GM19438 (cell line): ENCODE results near the gene PRM2.
"Not testable (repeated sequence)": the region's sequence is repeated elsewhere in the genome, so short reads cannot be mapped to it uniquely, and the experiment has no call there.

Experiments used
- ATAC-seq: cut with Tn5 transposase; IDR thresholded peaks from one replicate; pipeline ENCODE4 v1.9.1; 2021; ENCODE audit warnings: low read depth; ENCODE audit not compliant: unreplicated experiment

PRM2 gene

GRCh38 chr16:11307639-11308492 is 31.6 kb upstream of the PRM2 start:
- no peak for ATAC-seq

DNA sequence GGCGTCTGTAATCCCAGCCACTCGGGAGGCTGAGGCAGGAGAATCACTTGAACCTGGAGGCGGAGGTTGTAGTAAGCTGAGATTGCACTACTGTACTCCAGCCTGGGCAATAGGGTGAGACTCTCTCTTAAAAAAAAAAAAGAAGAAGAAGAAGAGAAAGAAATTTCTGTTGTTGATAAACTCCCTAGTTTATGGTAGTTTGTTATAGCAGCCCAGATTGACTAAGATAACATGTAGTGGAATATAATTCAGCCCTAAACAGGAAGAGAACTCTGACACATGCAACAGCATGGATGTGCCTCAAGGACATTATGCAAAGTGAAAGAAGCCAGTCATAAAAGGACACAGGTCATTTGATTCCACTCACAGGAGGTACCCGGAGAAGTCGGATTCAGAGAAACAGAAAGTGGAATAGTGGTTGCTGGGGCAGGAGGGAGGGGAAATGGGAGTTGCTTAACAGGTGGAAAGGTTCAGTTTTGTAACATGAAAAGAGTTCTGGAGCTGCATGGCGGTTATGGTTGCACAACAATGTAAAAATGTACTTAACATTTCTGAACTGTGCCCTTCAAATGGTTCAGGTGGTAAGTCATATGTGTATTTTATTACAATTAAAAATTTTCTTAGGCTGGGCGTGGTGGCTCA is 30.8 kb upstream of the PRM2 start:
- no peak for ATAC-seq

DNA sequence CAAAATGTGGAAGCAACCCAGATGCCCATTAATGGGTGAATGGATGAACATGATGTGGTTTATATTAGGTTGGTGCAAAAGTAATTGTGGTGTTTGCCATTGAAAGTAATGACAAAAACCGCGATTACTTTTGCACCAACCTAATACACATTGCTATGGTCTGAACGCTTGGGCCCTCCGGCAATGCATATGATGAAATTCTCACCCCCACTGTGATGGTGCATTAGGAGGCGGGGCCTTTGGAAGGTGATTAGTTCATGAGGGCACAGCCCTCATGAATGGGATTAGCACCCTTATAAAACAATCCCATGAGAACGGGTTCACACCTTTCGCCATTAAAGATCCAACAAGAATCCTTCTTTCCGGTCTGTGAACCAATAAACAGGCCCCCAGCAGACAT is 30.1 kb upstream of the PRM2 start:
- no peak for ATAC-seq

GRCh38 chr16:11303405-11304138 is 27.3 kb upstream of the PRM2 start:
- no peak for ATAC-seq

GRCh38 chr16:11302977-11303376 is 26.7 kb upstream of the PRM2 start:
- no peak for ATAC-seq

DNA sequence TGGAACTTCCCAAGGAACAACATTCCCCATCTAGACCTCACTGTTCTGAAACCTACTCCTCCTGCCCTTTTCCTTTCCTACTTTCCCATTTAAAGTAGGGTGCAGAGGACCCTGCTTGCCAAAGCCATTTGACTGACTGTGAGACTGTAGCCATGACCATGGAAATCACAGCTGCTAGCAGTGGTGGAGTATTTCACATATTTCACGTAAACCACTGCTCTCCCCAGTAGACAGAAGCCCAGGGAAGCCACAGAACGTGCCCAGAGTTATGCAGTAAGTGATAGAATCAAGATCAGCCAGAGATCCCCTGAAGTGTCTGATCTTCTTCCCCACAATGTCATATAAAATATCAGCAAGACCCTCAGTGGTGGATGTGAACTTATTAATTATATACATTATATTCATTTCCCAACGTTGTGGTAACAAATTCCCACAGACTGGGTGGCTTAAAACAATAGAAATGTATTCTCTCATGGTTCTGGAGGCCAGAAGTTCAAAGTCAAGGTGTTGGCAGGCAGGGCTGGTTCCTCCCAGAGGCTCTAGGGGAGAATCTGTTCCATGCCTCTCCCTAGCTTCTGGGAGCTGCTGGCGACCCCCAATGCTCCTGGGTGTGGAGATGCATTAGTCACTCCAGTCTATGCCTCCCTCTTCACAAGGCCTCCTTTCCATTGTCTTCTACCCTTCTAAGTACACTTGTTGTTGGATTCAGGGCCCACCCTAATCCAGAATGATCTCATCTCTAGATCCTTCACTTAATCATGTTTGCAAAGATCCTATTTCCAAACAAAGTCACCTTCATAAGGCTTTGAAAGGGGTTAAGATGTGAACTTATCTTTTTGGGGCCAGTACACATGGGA is 25.6 kb upstream of the PRM2 start:
- ATAC-seq: no peak

DNA sequence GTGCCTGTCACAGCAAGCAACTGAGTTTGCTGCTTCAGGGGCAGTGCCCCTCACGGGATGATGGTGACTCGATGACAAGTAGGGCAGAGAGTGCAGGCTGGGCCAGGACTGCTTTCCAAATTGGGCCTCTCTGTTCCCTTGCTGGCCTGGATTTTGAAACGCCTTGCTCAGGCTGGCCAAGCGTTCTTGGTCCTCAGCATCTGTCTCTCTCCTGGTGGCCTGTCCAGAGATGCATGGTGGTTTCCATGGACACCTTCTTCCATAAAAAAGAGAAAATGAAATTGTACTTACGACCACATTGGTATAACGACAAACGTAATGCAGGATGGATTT is 24.2 kb upstream of the PRM2 start:
- no peak for ATAC-seq

GRCh38 chr16:11299865-11300559 is 23.7 kb upstream of the PRM2 start:
- ATAC-seq: no peak

DNA sequence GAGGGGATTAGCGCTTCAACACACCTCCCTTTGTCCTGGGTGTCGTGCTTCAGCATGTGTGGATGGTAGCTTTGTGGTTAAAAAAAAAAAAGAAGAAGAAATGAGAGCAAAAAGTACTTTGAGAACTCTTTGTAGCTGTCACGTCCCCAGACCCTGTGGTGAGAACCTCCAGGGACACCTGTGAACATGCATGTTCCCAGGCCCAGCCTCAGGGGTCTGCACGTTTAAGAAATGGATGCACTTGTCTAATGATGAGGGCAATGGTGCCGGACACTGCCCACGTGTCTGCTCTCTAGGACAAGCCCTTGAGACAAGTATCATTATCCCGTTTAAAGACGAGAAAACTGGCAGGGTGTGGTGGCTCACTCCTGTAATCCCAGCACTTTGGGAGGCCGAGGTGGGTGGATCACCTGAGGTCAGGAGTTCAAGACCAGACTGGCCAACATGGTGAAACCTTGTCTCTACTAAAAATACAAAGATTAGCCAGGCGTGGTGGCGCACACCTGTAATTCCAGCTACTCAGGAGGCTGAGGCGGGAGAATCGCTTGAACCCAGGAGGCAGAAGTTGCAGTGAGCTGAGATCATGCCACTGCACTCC is 22.8 kb upstream of the PRM2 start:
- not testable (repeated sequence) for ATAC-seq

GRCh38 chr16:11298143-11298900 is 22.0 kb upstream of the PRM2 start:
- no peak for ATAC-seq

DNA sequence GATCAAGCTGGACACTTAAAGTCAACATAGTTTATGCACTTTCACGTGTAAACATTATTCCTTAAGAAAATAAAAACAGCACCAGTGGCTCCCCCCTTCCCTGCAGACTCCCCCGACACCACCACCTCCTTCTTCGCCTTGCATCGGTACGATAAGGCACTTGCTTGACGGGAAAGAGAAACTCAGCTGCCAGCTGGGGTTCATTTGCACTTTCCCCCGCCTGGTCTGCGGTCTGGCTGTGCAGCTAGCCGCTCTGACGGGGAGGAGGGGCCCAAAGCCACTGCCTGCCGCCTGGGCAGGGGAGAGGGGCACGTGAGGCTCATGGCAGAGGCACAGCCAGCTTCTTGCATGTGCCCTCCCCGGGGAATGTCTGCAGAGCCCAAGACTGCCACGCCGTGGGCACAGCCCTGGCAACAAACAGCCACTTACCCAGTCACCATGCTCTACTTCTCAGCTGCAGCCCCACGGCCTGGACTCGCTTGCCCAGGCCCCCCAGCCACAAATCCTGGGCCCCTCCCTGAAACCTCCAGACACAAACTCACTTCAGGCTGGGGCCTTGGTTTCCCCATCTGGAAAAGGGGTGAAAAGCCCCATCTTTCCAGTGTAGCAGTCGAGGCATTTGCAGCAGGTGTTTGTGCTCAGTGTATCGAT is 21.3 kb upstream of the PRM2 start:
- ATAC-seq: peak; percentile 59

DNA sequence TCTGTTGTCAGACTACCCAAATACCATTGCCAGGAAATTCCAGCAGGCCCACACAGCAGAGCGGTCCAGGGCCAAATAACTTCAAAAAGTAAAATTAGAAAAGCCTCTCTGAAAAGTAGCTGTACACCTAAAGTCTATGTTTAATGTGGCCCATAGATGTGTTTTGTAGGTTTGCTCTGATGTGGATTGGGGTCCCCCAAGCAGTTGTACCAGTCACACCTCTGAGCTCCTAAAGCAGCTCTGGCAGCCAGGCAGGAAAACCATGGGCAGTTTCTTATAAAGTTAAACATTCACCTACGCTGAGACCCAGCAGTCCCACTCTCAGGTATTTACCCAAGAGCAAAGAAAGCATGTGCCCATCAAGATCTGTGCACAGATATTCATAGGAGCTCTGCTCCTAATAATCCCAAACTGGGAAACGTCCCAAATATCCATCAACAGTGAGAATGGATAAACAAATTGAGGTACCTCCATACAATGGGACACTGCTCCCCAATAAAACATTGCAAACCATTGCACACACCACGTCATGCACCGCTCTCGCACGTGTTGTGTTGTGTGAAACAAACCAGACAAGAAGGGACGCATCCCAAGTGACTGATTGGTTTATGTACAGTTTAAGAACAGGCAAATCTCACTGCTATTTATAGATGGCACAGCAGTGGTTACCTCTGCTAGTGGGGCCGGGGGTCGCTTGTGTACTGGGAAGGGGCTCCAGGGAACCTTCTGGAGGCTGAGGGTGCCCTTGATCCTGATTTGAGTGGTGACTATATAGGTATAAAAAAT is 20.6 kb upstream of the PRM2 start:
- ATAC-seq: no peak

DNA sequence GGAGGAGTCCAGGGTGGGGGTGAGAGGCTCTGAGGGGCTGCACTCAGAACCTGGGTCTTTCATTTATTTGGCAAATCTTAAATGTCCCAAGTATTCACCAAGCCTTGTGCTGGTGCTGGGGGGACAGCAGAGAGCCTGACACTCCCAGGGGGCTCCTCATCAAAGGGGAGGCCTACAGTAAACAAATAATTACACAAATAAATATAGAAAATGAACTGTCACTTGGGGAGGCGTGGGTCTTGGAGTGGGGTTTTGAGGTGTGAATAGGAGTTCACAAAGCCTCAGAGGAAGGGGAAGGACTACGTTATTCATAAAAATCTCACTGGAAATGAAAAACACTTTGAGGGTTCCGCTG is 20.0 kb upstream of the PRM2 start:
- no peak for ATAC-seq

DNA sequence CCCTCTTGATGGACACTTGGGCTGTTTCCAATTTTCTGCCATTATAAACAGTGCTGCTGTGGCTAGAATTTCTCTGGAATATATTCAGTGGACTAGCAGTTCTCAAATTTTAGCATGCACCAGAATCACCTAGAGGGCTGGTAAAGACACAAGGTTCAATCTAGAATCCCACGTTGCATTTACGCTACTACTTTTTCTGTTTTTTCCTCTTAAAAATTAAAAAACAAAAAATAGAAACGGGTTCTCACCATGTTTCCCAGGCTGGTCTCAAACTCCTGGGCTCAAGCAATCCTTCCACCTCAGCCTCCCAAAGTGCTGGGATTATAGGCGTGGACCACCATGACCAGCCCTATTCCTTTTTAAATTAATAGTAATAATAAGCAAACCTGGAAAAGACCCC is 19.4 kb upstream of the PRM2 start:
- no peak for ATAC-seq

- ATAC-seq: no peak
Measured at GRCh38 chr16:11292076-11292748, 15.9 kb upstream of the PRM2 start.

DNA sequence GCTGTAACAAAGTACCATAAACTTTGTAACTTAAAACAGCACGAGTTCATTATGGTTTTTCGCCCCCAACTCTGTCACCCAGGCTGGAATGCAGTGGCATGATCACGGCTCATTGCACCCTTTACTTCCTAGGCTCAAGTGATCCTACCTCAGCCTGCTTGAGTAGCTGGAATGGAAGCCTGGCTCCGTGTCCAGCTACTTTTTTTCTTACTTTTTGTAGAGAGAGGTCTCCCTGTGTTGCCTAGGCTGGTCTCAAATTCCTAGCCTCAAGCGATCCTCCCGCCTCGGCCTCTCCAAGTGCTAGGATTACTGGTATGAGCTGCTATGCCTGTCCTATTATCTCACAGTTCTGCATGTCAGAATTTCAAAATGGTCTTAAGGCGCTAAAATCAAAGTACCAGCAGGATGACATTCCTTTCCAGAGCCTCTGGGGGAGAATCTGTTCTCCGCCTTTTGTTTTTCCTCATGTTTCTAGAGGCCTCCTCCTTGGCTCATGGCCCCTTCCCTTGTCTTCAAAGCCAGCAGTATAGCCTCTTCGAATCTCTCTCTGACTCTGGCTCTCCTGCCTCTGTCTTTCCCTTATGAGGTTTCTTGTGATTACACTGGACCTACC is 14.9 kb upstream of the PRM2 start:
- no peak for ATAC-seq
